ENCODE measurements around the gene CDC73. TPM values are rescaled to one million over a fixed set of nuclear protein-coding genes. Genes with fewer than 3 reads are reported as not detected.

CDC73 gene
- total RNA-seq, 1 donor, result 29.7 TPM

- no peak for DNase-seq (ENCODE audit: insufficient read length, low spot score, missing footprints)
- Histone ChIP-seq H3K27ac (ENCODE audit: low read depth, low read length) (no peak overlapping the region), H3K36me3 (ENCODE audit: insufficient read depth, low read length) (no peaks in the 10 kb centered on the region), H3K4me3 (ENCODE audit: insufficient read depth, low read length) (no peak overlapping the region), H3K79me2 (ENCODE audit: insufficient read depth, low read length) (no peaks in the 10 kb centered on the region), H3K9me3 (ENCODE audit: low read depth, low read length) (no peaks in the 10 kb centered on the region), H3K4me1 (ENCODE audit: insufficient read depth, low read length) (peaks cover 20% of the 10 kb centered on the region), H3K27me3 (ENCODE audit: insufficient read depth, low read length) (no peaks in the 10 kb centered on the region), H4K20me1 (ENCODE audit: insufficient read depth, low read length) (no peaks in the 10 kb centered on the region), H3K4me2 (ENCODE audit: insufficient read depth, low read length) (no peak overlapping the region), H2AFZ (ENCODE audit: low read length) (no peak overlapping the region)
- TF ChIP-seq CTCF (IDR thresholded peaks at IDR 0.05; ENCODE audit: extremely low read depth, low read depth, low read length), result no peak
Measured at GRCh38 chr1:193109619-193110018, 12.2 kb upstream of the CDC73 start.

- Histone ChIP-seq H3K9me3 (ENCODE audit: low read depth, low read length) (no peaks in the 10 kb centered on the region), H2AFZ (ENCODE audit: low read length) (no peak overlapping the region), H4K20me1 (ENCODE audit: insufficient read depth, low read length) (no peaks in the 10 kb centered on the region), H3K27me3 (ENCODE audit: insufficient read depth, low read length) (no peaks in the 10 kb centered on the region), H3K79me2 (ENCODE audit: insufficient read depth, low read length) (no peaks in the 10 kb centered on the region), H3K27ac (ENCODE audit: low read depth, low read length) (no peak overlapping the region), H3K36me3 (ENCODE audit: insufficient read depth, low read length) (no peaks in the 10 kb centered on the region), H3K4me3 (ENCODE audit: insufficient read depth, low read length) (no peak overlapping the region), H3K4me1 (ENCODE audit: insufficient read depth, low read length) (peaks cover 24% of the 10 kb centered on the region), H3K4me2 (ENCODE audit: insufficient read depth, low read length) (no peak overlapping the region)
- DNase-seq (ENCODE audit: insufficient read length, low spot score, missing footprints), result no peak
- no peak for TF ChIP-seq CTCF (IDR thresholded peaks at IDR 0.05; ENCODE audit: extremely low read depth, low read depth, low read length)
Measured at GRCh38 chr1:193110246-193110645, 11.6 kb upstream of the CDC73 start.

- TF ChIP-seq CTCF (IDR thresholded peaks at IDR 0.05; ENCODE audit: extremely low read depth, low read depth, low read length), result no peak
- H3K4me3 ChIP-seq (ENCODE audit: insufficient read depth, low read length), result no peak overlapping the region
- no peaks in the 10 kb centered on the region for H3K36me3 ChIP-seq (ENCODE audit: insufficient read depth, low read length)
- no peaks in the 10 kb centered on the region for H3K27me3 ChIP-seq (ENCODE audit: insufficient read depth, low read length)
- H3K4me2 ChIP-seq (ENCODE audit: insufficient read depth, low read length), result no peak overlapping the region
- no peak overlapping the region for H2AFZ ChIP-seq (ENCODE audit: low read length)
- no peaks in the 10 kb centered on the region for H3K79me2 ChIP-seq (ENCODE audit: insufficient read depth, low read length)
- no peaks in the 10 kb centered on the region for H4K20me1 ChIP-seq (ENCODE audit: insufficient read depth, low read length)
- H3K27ac ChIP-seq (ENCODE audit: low read depth, low read length), result peak overlapping the region; percentile 69
- DNase-seq (ENCODE audit: insufficient read length, low spot score, missing footprints), result no peak
- no peaks in the 10 kb centered on the region for H3K9me3 ChIP-seq (ENCODE audit: low read depth, low read length)
- H3K4me1 ChIP-seq (ENCODE audit: insufficient read depth, low read length), result peaks cover 26% of the 10 kb centered on the region
Measured at GRCh38 chr1:193110864-193111263, 11.0 kb upstream of the CDC73 start.

- Histone ChIP-seq H3K4me2 (ENCODE audit: insufficient read depth, low read length) (peak overlapping the region; percentile 75), H3K4me1 (ENCODE audit: insufficient read depth, low read length) (peaks cover 29% of the 10 kb centered on the region), H3K4me3 (ENCODE audit: insufficient read depth, low read length) (no peak overlapping the region), H3K9me3 (ENCODE audit: low read depth, low read length) (no peaks in the 10 kb centered on the region), H3K79me2 (ENCODE audit: insufficient read depth, low read length) (no peaks in the 10 kb centered on the region), H3K36me3 (ENCODE audit: insufficient read depth, low read length) (no peaks in the 10 kb centered on the region), H3K27me3 (ENCODE audit: insufficient read depth, low read length) (no peaks in the 10 kb centered on the region), H2AFZ (ENCODE audit: low read length) (peak overlapping the region; percentile 86), H4K20me1 (ENCODE audit: insufficient read depth, low read length) (no peaks in the 10 kb centered on the region), H3K27ac (ENCODE audit: low read depth, low read length) (peak overlapping the region; percentile 69)
- TF ChIP-seq CTCF (IDR thresholded peaks at IDR 0.05; ENCODE audit: extremely low read depth, low read depth, low read length), result no peak
- no peak for DNase-seq (ENCODE audit: insufficient read length, low spot score, missing footprints)
Measured at GRCh38 chr1:193111641-193112090, 10.2 kb upstream of the CDC73 start.
